SK-N-SH (cell line): ENCODE data around the gene ALDH1L1. TPM values are rescaled to one million over a fixed set of nuclear protein-coding genes. Genes with fewer than 3 reads are reported as not detected.

Experiments used
- CTCF ChIA-PET: fragments of 300-600, 350-600 bp; formaldehyde crosslinking; extraction: SDS; loops from one replicate; lab custom pipeline; 2021; lab: Yijun Ruan, JAX
- POLR2A ChIA-PET: fragments of 350-600 bp; sonication (Branson Sonifier 250); formaldehyde crosslinking; extraction: SDS; loops from one replicate; lab custom pipeline; 2020; ENCODE audit warnings: antibody characterized with exemption, inconsistent platforms; lab: Yijun Ruan, JAX
- DNase-seq: peaks from one replicate; pipeline ENCODE4 v3.0.0; 2012
- H2AFZ ChIP-seq: fragments of 200-600 bp; sonication (generic); 2 replicates; pipeline ENCODE4 v1.8.1; 2016; ENCODE audit warnings: antibody characterized with exemption, mild to moderate bottlenecking, low read depth
- H3F3A ChIP-seq: fragments of 200-600 bp; sonication (generic); replicated peaks from 2 replicates; pipeline ENCODE3; 2016; ENCODE audit warnings: antibody characterized with exemption, mild to moderate bottlenecking; ENCODE audit not compliant: insufficient read depth
- H3K27ac ChIP-seq, 2 experiments: fragments of 200-500 bp in 1 of 2; fragments of 200-600 bp in 1 of 2; sonication (Bioruptor generic) in 1 of 2; sonication (generic), shearing (Covaris generic) in 1 of 2; 2 replicates each; pipeline versions ENCODE4 v1.5.1 to v1.6.1; 2014 to 2016; ENCODE audit warnings: low read depth in 2 of 2, inconsistent platforms in 1 of 2, low read length in 1 of 2, mild to moderate bottlenecking in 1 of 2, mixed read lengths in 1 of 2
- H3K27me3 ChIP-seq: fragments of 200-600 bp; sonication (generic), shearing (Covaris generic); 2 replicates; pipeline ENCODE4 v1.6.1; 2016; ENCODE audit warnings: mixed run types; ENCODE audit not compliant: insufficient read depth
- H3K36me3 ChIP-seq, 2 experiments: fragments of 200-500 bp in 1 of 2; fragments of 200-600 bp in 1 of 2; sonication (Bioruptor generic) in 1 of 2; sonication (generic) in 1 of 2; replicated peaks in 1 of 2; 2 replicates each; pipeline versions ENCODE3 to v1.5.1; 2014 to 2016; ENCODE audit warnings: low read length in 1 of 2, mild to moderate bottlenecking in 1 of 2; ENCODE audit not compliant: insufficient read depth in 2 of 2, control insufficient read depth in 1 of 2
- H3K4me1 ChIP-seq, 2 experiments: fragments of 200-500 bp in 1 of 2; fragments of 200-600 bp in 1 of 2; sonication (Bioruptor generic) in 1 of 2; sonication (generic), shearing (Covaris generic) in 1 of 2; 2 replicates each; pipeline versions ENCODE4 v1.5.1 to v1.6.1; 2014 to 2016; ENCODE audit warnings: low read depth in 1 of 2, low read length in 1 of 2, mixed run types in 1 of 2; ENCODE audit not compliant: insufficient read depth in 2 of 2, control insufficient read depth in 1 of 2
- H3K4me2 ChIP-seq: fragments of 200-600 bp; sonication (generic), shearing (Covaris generic); 2 replicates; pipeline ENCODE4 v1.6.1; 2017; ENCODE audit warnings: mixed run types
- H3K4me3 ChIP-seq, 2 experiments: fragments of 200-500 bp in 1 of 2; fragments of 200-600 bp in 1 of 2; sonication (Bioruptor generic) in 1 of 2; sonication (generic), shearing (Covaris generic) in 1 of 2; 2 replicates each; pipeline versions ENCODE4 v1.5.1 to v1.8.1; 2014 to 2016; ENCODE audit warnings: low read depth in 2 of 2, inconsistent platforms in 1 of 2, low read length in 1 of 2, mild to moderate bottlenecking in 1 of 2, mixed read lengths in 1 of 2, moderate library complexity in 1 of 2
- H3K79me2 ChIP-seq: fragments of 200-600 bp; sonication (generic); 2 replicates; pipeline ENCODE4 v1.8.1; 2017; ENCODE audit warnings: mild to moderate bottlenecking; ENCODE audit not compliant: insufficient read depth
- H3K9ac ChIP-seq: fragments of 200-600 bp; sonication (generic); 2 replicates; pipeline ENCODE4 v1.6.1; 2017; ENCODE audit warnings: mixed run types
- H3K9me2 ChIP-seq: fragments of 200-600 bp; sonication (generic); 2 replicates; pipeline ENCODE4 v1.6.1; 2017; ENCODE audit warnings: mixed run types
- H3K9me3 ChIP-seq: fragments of 200-600 bp; sonication (generic); 2 replicates; pipeline ENCODE4 v1.6.1; 2017; ENCODE audit warnings: mixed run types, mild to moderate bottlenecking, moderate library complexity
- H4K20me1 ChIP-seq: fragments of 200-600 bp; sonication (generic); 2 replicates; pipeline ENCODE4 v1.6.1; 2017; ENCODE audit warnings: mild to moderate bottlenecking, mixed run types; ENCODE audit not compliant: insufficient read depth
- CTCF ChIP-seq: fragments of 200-600 bp; sonication (generic); IDR thresholded peaks from 2 replicates; pipeline ENCODE4 v1.6.1; 2017; ENCODE audit warnings: antibody characterized with exemption, mild to moderate bottlenecking, moderate library complexity
- EZH2phosphoT487 ChIP-seq: fragments of 200-600 bp; sonication (generic); IDR thresholded peaks from 2 replicates; pipeline ENCODE4 v1.6.1; 2017; ENCODE audit warnings: low read depth, mixed run types, mild to moderate bottlenecking, antibody characterized with exemption, moderate library complexity, borderline replicate concordance
- FOSL2 ChIP-seq: IDR thresholded peaks from 2 replicates; pipeline ENCODE4 v1.4.0; 2012; ENCODE audit warnings: low read depth, mild to moderate bottlenecking, moderate library complexity, borderline replicate concordance
- FOXJ3 ChIP-seq: sonication (generic); formaldehyde crosslinking; IDR thresholded peaks from 2 replicates; pipeline ENCODE4 v1.5.1; 2020; ENCODE audit warnings: mild to moderate bottlenecking, missing genetic modification reagents
- GATA2 ChIP-seq: sonication (generic); formaldehyde crosslinking; IDR thresholded peaks from 2 replicates; pipeline ENCODE4 v1.5.0; 2020; ENCODE audit warnings: mild to moderate bottlenecking, missing genetic modification reagents
- IRF3 ChIP-seq: fragments of 150-350 bp; IDR thresholded peaks from 2 replicates; pipeline ENCODE4 v1.6.1; 2016; ENCODE audit warnings: mild to moderate bottlenecking, low read depth, low read length
- MEF2A ChIP-seq: IDR thresholded peaks from 2 replicates; pipeline ENCODE4 v1.4.0; 2012; ENCODE audit warnings: low read depth, borderline replicate concordance
- RAD21 ChIP-seq: IDR thresholded peaks from 2 replicates; pipeline ENCODE4 v1.6.1; 2012; ENCODE audit warnings: mild to moderate bottlenecking, low read length
- REST ChIP-seq: IDR thresholded peaks from 2 replicates; pipeline ENCODE4 v1.6.1; 2012; ENCODE audit warnings: mild to moderate bottlenecking, low read depth, low read length, moderate library complexity
- RFX5 ChIP-seq: IDR thresholded peaks from 2 replicates; pipeline ENCODE4 v1.6.1; 2012; ENCODE audit warnings: mild to moderate bottlenecking, improper control_type of control experiment, low read length
- SMC3 ChIP-seq: IDR thresholded peaks from 2 replicates; pipeline ENCODE4 v1.6.1; 2012; ENCODE audit warnings: low read depth, low read length, improper control_type of control experiment
- TAF1 ChIP-seq: IDR thresholded peaks from 2 replicates; pipeline ENCODE4 v1.6.1; 2012; ENCODE audit warnings: low read depth, mild to moderate bottlenecking, low read length, moderate library complexity, borderline replicate concordance
- ZBTB33 ChIP-seq: IDR thresholded peaks from 2 replicates; pipeline ENCODE4 v1.4.0; 2012; ENCODE audit warnings: low read depth, borderline replicate concordance
- WGBS: methylation state at CpG from one replicate; pipeline ENCODE4 v1.1.6; 2017; ENCODE audit warnings: low lambda C conversion rate; 5-methylcytosine and 5-hydroxymethylcytosine counted together
- polyA plus RNA-seq, 3 experiments: library from polyadenylated mRNA; depleted of rRNA; stranded (reverse); fragments of >200 nt; gene quantifications; 2 replicates each; pipeline ENCODE4 v1.2.3, GENCODE V29; 2012

ALDH1L1 gene
- polyA plus RNA-seq, 1 of the 3 experiments (the other 2 are of a cell fraction), result not detected

GRCh38 chr3:126199256-126199655, 18.9 kb upstream of the ALDH1L1 start (continued):
- no peak for TF ChIP-seq REST
- no peak for TF ChIP-seq IRF3
- TF ChIP-seq RFX5, result no peak
- TF ChIP-seq FOSL2, result no peak
- TF ChIP-seq ZBTB33, result no peak
- TF ChIP-seq TAF1, result no peak
- TF ChIP-seq, all 33 proteins: peak for 0

- 14% methylated on average over 7 of the region's 7 CpGs for WGBS
- peaks cover 2% of the 10 kb centered on the region for H3F3A ChIP-seq
- H3K9ac ChIP-seq, result no peak overlapping the region
- H3K79me2 ChIP-seq, result no peaks in the 10 kb centered on the region
- H3K4me3 ChIP-seq, result no peak overlapping the region
- no peaks in the 10 kb centered on the region for H4K20me1 ChIP-seq
- H2AFZ ChIP-seq, result no peak overlapping the region
- H3K9me3 ChIP-seq, result peaks cover 18% of the 10 kb centered on the region; the same call in 1 of the 2 replicates
- ChIA-PET CTCF (interaction anchor here (0.6 to 8.6 kb wide), 31 partner anchors 9 to 493 kb away, joined by 3 to 122 read pairs (median 4); partner anchors contain the start of gene ALDH1L1), POLR2A (interaction anchor here (1.3 kb wide), 1 partner anchor 15 kb away, joined by 4 read pairs; no protein-coding TSS in a partner anchor)
- H3K36me3 ChIP-seq, result no peaks in the 10 kb centered on the region
- no peak overlapping the region for H3K27ac ChIP-seq
- no peak overlapping the region for H3K4me2 ChIP-seq
- DNase-seq, result peak; percentile 76
- TF ChIP-seq RAD21 (peak; percentile 68), EZH2phosphoT487 (no peak), FOXJ3 (no peak), SMC3 (peak; percentile 60), CTCF (peak; percentile 66), MEF2A (no peak), GATA2 (peak; percentile 61; the same call in 1 of the 2 replicates)
- TF ChIP-seq, all 33 proteins: peak for 4
- H3K9me2 ChIP-seq, result no peaks in the 10 kb centered on the region
- H3K27me3 ChIP-seq, result no peaks in the 10 kb centered on the region
- H3K4me1 ChIP-seq, result peaks cover 8 to 9% of the 10 kb centered on the region in 2 experiments; a peak in 2 of 4 replicates
Measured at GRCh38 chr3:126197854-126198584, 17.6 kb upstream of the ALDH1L1 start.
